OCI-LY1 (cell line): ENCODE measurements around the gene MOB2.

Experiments
- H2AFZ ChIP-seq: fragments of 200-600 bp; sonication (generic), shearing (Covaris generic); 2 replicates; pipeline ENCODE4 v1.6.0; 2014; ENCODE audit warnings: antibody characterized with exemption, mild to moderate bottlenecking, low read length
- H3F3A ChIP-seq: fragments of 200-600 bp; sonication (generic), shearing (Covaris generic); 2 replicates; pipeline ENCODE4 v1.6.0; 2014; ENCODE audit warnings: mild to moderate bottlenecking, antibody characterized with exemption, low read length, moderate library complexity; ENCODE audit not compliant: insufficient read depth
- H3K27ac ChIP-seq: fragments of 200-600 bp; sonication (generic); 2 replicates; pipeline ENCODE4 v1.5.1; 2014; ENCODE audit warnings: low read length, mixed run types, mild to moderate bottlenecking, low read depth; ENCODE audit not compliant: poor library complexity, severe bottlenecking
- H3K27me3 ChIP-seq: fragments of 200-600 bp; sonication (generic); 2 replicates; pipeline ENCODE4 v1.6.0; 2014; ENCODE audit warnings: antibody characterized with exemption, mild to moderate bottlenecking, low read length, moderate library complexity; ENCODE audit not compliant: insufficient read depth
- H3K36me3 ChIP-seq: fragments of 200-600 bp; sonication (generic); 2 replicates; pipeline ENCODE4 v1.6.1; 2014; ENCODE audit warnings: mild to moderate bottlenecking, antibody characterized with exemption, low read length, moderate library complexity, mixed read lengths; ENCODE audit not compliant: insufficient read depth
- H3K4me1 ChIP-seq: fragments of 200-600 bp; sonication (generic); 2 replicates; pipeline ENCODE4 v1.5.1; 2014; ENCODE audit warnings: mild to moderate bottlenecking, low read length, moderate library complexity; ENCODE audit not compliant: insufficient read depth, severe bottlenecking
- H3K4me2 ChIP-seq: fragments of 200-600 bp; sonication (generic), shearing (Covaris generic); 2 replicates; pipeline ENCODE4 v1.6.1; 2014; ENCODE audit warnings: low read length
- H3K4me3 ChIP-seq: fragments of 200-600 bp; sonication (generic); 2 replicates; pipeline ENCODE4 v1.5.1; 2014; ENCODE audit warnings: low read length, low read depth, mild to moderate bottlenecking, mixed read lengths; ENCODE audit not compliant: poor library complexity, severe bottlenecking
- H3K79me2 ChIP-seq: fragments of 200-600 bp; shearing (Covaris generic); 2 replicates; pipeline ENCODE4 v1.6.1; 2016; ENCODE audit warnings: mixed run types, low read length, mixed read lengths; ENCODE audit not compliant: insufficient read depth
- H3K9ac ChIP-seq: fragments of 200-600 bp; sonication (generic), shearing (Covaris generic); 2 replicates; pipeline ENCODE4 v1.6.1; 2014; ENCODE audit warnings: mild to moderate bottlenecking, low read length, mixed read lengths
- H3K9me2 ChIP-seq: fragments of 200-600 bp; sonication (generic), shearing (Covaris generic); 2 replicates; pipeline ENCODE4 v1.6.1; 2014; ENCODE audit warnings: low read depth, mild to moderate bottlenecking, low read length, mixed read lengths
- H3K9me3 ChIP-seq: fragments of 200-600 bp; shearing (Covaris generic); 2 replicates; pipeline ENCODE4 v1.6.1; 2014; ENCODE audit warnings: low read length, mixed read lengths
- H4K20me1 ChIP-seq: fragments of 200-600 bp; sonication (generic), shearing (Covaris generic); 2 replicates; pipeline ENCODE4 v1.6.0; 2016; ENCODE audit warnings: mild to moderate bottlenecking, low read length; ENCODE audit not compliant: insufficient read depth
- EZH2 ChIP-seq: fragments of 200-600 bp; sonication (generic), shearing (Covaris generic); IDR thresholded peaks from 2 replicates; pipeline ENCODE4 v1.8.0; 2017; ENCODE audit warnings: borderline replicate concordance, mixed run types, mild to moderate bottlenecking, antibody characterized with exemption, low read length, moderate library complexity, mixed read lengths
- TF ChIP-seq, protein P1 (sequence below): fragments of 200-600 bp; sonication (generic), shearing (Covaris generic); IDR thresholded peaks from 2 replicates; pipeline ENCODE4 v1.5.1; 2017; ENCODE audit warnings: mild to moderate bottlenecking, antibody characterized with exemption, low read length, moderate library complexity, mixed read lengths

MOB2 gene

DNA sequence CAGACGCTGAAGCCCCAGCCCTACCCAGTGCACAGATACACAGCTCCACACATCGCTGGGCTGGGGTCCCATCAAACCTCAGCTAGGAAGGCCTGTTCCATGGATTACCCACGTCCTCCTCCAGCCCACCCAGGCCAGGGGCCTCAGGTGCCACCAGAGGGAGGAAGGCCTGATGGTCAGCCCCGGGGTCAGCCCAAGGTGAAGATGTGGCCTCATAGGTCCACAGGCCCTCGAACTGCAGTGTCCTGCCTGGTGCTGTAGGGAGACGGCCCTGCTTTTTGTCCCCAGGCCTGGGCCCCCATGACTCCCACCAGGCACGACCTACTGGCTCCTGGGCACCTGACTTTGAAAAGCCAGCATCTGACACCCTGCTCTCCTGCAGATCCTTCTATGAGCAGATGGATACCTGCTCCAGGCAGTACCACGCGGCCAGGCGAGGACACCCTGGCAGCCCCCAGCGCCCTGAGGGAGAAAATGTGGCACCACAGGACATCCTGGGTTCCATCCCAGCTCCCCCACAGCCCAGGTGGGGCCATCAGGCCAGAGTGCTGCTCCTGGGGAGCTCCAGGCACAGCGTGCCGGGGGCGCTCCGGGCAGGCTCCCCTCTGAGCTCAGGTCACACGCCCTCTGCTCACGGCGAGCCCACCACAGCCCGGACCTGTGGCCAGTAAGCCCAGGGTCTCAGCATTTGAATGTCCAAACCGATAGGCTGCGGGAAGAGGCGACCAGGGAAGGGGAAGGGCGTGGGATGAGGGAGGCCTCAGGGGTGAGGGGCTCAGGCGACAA lies 15.8 kb upstream of the MOB2 start:
- H3K9ac ChIP-seq = no peak overlapping the region
- no peaks in the 10 kb centered on the region for H3K9me3 ChIP-seq
- H3K36me3 ChIP-seq = no peaks in the 10 kb centered on the region
- H3K9me2 ChIP-seq = no peaks in the 10 kb centered on the region
- no peak overlapping the region for H3K4me3 ChIP-seq
- no peaks in the 10 kb centered on the region for H3K79me2 ChIP-seq
- no peak overlapping the region for H3K4me2 ChIP-seq
- H3F3A ChIP-seq = no peaks in the 10 kb centered on the region
- H3K27me3 ChIP-seq = no peaks in the 10 kb centered on the region
- TF ChIP-seq, protein P1, sequence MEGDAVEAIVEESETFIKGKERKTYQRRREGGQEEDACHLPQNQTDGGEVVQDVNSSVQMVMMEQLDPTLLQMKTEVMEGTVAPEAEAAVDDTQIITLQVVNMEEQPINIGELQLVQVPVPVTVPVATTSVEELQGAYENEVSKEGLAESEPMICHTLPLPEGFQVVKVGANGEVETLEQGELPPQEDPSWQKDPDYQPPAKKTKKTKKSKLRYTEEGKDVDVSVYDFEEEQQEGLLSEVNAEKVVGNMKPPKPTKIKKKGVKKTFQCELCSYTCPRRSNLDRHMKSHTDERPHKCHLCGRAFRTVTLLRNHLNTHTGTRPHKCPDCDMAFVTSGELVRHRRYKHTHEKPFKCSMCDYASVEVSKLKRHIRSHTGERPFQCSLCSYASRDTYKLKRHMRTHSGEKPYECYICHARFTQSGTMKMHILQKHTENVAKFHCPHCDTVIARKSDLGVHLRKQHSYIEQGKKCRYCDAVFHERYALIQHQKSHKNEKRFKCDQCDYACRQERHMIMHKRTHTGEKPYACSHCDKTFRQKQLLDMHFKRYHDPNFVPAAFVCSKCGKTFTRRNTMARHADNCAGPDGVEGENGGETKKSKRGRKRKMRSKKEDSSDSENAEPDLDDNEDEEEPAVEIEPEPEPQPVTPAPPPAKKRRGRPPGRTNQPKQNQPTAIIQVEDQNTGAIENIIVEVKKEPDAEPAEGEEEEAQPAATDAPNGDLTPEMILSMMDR = no peak
- TF ChIP-seq EZH2 = no peak
- no peak overlapping the region for H3K27ac ChIP-seq
- H2AFZ ChIP-seq = no peak overlapping the region
- H3K4me1 ChIP-seq = no peaks in the 10 kb centered on the region
- no peaks in the 10 kb centered on the region for H4K20me1 ChIP-seq

DNA sequence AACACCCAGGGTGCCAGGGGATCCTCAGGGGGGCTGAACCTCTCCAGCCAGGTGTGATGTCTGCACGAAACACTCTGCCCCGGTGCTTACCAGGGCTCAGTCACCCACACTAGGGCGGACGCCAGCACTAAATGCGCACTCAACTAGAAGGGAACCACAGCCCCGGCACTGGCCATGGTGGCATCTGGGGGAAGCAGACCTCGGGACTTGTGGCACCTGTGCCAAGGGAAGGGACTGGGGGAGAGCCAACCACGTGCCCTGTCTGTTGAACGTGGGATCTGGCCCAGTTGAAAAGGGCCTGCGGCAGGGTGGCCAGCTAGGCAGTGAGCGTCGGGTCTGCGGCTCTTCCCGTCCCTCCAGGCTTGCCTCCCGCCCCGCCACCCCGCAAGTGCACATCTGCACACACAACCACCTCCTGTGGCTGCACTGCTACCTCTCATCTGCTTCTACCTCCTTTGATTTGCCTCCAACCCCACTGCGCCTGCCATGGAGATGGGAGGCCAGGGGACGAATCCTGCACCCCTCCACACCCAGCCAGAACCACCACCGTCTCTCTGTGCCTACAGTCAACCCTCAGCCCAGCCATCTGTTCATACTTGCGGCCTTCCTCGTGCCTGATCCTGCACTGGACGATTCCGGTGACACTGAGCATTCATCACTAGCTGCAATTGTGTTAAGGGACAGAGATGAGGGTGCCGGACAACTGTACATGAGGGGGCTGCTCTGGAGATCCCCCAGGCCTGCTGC lies 15.0 kb upstream of the MOB2 start:
- Histone ChIP-seq H2AFZ (no peak overlapping the region), H3K4me3 (no peak overlapping the region), H3K9me3 (no peaks in the 10 kb centered on the region), H3K27me3 (no peaks in the 10 kb centered on the region), H3K36me3 (no peaks in the 10 kb centered on the region), H3K4me2 (no peak overlapping the region), H4K20me1 (no peaks in the 10 kb centered on the region), H3K9ac (no peak overlapping the region), H3K27ac (no peak overlapping the region), H3F3A (no peaks in the 10 kb centered on the region), H3K9me2 (no peaks in the 10 kb centered on the region), H3K4me1 (no peaks in the 10 kb centered on the region), H3K79me2 (no peaks in the 10 kb centered on the region)
- TF ChIP-seq EZH2 = no peak
- TF ChIP-seq, protein P1 = no peak

DNA sequence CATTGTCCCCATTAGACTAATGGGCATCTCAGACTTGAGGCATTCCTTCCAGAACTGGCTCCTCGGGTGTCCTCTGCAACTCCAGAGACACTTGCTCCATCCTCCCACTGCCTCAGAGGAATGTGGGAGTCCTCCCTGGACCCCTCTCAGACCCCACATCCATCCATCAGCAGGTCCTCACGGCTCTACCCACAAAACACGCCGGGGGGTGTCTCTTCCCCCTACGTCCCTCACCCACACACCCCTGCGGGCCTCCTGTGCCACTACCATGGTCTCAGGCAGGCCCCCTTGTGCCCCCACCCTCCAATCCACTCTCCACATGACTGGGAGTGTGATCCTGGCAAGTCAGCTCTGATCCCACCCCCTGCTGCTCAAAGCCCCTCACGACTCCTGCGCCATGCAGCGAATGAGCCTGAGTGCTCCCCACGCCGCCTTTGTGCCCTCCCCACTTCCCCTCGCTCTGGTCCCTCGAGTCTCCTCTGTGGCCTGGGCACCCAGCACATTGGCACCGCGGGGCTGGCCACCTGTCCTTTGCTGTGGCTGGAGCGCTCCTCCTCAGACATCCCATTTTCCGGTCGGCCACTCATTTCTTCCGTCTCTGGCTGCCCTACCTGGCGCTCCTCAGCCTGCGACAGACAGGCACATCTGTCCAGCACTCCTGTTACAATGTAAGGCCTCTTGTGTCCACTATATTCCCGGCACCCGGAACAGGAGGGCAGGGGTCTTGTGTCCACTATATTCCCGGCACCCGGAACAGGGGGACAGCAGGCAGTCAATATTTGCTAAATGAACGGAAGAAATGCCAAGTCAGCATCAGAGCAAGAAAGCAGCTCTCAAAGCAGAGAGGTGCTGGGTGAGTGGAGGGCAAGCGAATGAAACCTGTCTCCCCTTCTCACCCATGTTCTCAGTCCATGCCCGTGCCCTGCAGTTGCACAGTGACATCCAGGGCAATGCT lies 14.2 kb upstream of the MOB2 start:
- H3K79me2 ChIP-seq = no peaks in the 10 kb centered on the region
- no peaks in the 10 kb centered on the region for H4K20me1 ChIP-seq
- no peak overlapping the region for H3K27ac ChIP-seq
- H2AFZ ChIP-seq = no peak overlapping the region
- no peaks in the 10 kb centered on the region for H3K4me1 ChIP-seq
- H3K9me3 ChIP-seq = no peaks in the 10 kb centered on the region
- no peak overlapping the region for H3K4me2 ChIP-seq
- no peak overlapping the region for H3K9ac ChIP-seq
- H3K36me3 ChIP-seq = no peaks in the 10 kb centered on the region
- TF ChIP-seq, protein P1 = no peak
- no peak for TF ChIP-seq EZH2
- H3K9me2 ChIP-seq = no peaks in the 10 kb centered on the region
- no peaks in the 10 kb centered on the region for H3K27me3 ChIP-seq
- H3F3A ChIP-seq = no peaks in the 10 kb centered on the region
- H3K4me3 ChIP-seq = no peak overlapping the region
